Ascending aorta (tissue), 2 donors: Measurements from ENCODE around the gene FBH1. TPM values are rescaled to one million over a fixed set of nuclear protein-coding genes. Genes with fewer than 3 reads are reported as not detected.

Experiments used
- DNase-seq, 2 donors: peaks; one replicate each; pipeline ENCODE4 v3.0.0-alpha.2; 2019; ENCODE audit warnings: low spot score in 2 of 2
- H3K27ac ChIP-seq, 2 donors: fragments of 200-600 bp; sonication (generic); one replicate each; pipeline ENCODE4 v1.5.1; 2016 to 2017; ENCODE audit warnings: mild to moderate bottlenecking in 1 of 2
- H3K27me3 ChIP-seq: fragments of 200-600 bp; sonication (generic); one replicate; pipeline ENCODE4 v1.5.1; 2017
- H3K36me3 ChIP-seq, 2 donors: fragments of 200-600 bp; sonication (generic); one replicate each; pipeline ENCODE4 v1.5.1; 2016
- H3K4me1 ChIP-seq, 2 donors: fragments of 200-600 bp; sonication (generic); one replicate each; pipeline ENCODE4 v1.5.1; 2016 to 2017; ENCODE audit warnings: mild to moderate bottlenecking in 1 of 2
- H3K4me3 ChIP-seq, 2 donors: fragments of 200-600 bp; sonication (generic); one replicate each; pipeline ENCODE4 v1.5.1; 2016 to 2017; ENCODE audit warnings: mild to moderate bottlenecking in 1 of 2
- H3K9me3 ChIP-seq, 2 donors: fragments of 200-600 bp; sonication (generic); one replicate each; pipeline ENCODE4 v1.5.1; 2016
- intact Hi-C: fragments of 100-400 bp; cut with DNase I; formaldehyde crosslinking; loops from one replicate; pipeline ENCODE4 v1.15.1; 2023
- total RNA-seq: library from RNA; depleted of rRNA; stranded (reverse); fragments of >200 nt; gene quantifications from one replicate; pipeline ENCODE4 v1.1.0, GENCODE V29; 2016
- TF ChIP-seq, protein P1 (sequence below), 3 experiments: fragments of 200-600 bp in 2 of 3; fragments of 450-650 bp in 1 of 3; sonication (generic) in 2 of 3; IDR thresholded peaks; one replicate each; pipeline ENCODE4 v1.5.1; 2016 to 2019; ENCODE audit warnings: antibody characterized with exemption in 3 of 3, mild to moderate bottlenecking in 1 of 3, moderate library complexity in 1 of 3

Gene FBH1
- total RNA-seq, 1 donor from 2014 or later: 43.0 TPM

- no peak for DNase-seq
- TF ChIP-seq, protein P1, sequence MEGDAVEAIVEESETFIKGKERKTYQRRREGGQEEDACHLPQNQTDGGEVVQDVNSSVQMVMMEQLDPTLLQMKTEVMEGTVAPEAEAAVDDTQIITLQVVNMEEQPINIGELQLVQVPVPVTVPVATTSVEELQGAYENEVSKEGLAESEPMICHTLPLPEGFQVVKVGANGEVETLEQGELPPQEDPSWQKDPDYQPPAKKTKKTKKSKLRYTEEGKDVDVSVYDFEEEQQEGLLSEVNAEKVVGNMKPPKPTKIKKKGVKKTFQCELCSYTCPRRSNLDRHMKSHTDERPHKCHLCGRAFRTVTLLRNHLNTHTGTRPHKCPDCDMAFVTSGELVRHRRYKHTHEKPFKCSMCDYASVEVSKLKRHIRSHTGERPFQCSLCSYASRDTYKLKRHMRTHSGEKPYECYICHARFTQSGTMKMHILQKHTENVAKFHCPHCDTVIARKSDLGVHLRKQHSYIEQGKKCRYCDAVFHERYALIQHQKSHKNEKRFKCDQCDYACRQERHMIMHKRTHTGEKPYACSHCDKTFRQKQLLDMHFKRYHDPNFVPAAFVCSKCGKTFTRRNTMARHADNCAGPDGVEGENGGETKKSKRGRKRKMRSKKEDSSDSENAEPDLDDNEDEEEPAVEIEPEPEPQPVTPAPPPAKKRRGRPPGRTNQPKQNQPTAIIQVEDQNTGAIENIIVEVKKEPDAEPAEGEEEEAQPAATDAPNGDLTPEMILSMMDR (IDR thresholded peaks at IDR 0.05): no peak
Measured at GRCh38 chr10:5917305-5917704, 27.3 kb downstream of the FBH1 start.

DNA sequence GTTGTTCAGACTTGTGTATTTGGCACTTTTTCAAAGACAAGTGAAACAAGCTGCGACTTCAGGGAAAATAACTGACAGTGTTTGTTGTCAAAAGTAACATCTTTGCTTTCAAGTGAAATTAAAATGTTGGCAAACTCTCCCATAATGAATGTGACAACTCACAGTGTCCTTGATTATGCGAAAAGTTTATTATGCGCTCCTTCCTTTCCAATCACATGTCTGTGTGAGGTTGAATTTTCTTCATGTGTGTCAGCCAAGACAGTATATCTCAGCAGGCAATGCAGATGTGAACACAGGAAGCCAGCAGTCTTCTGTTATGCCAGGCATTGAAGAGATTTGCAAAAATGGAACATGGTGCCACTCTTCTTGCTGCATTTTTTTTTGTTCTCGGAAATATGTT is 28.7 kb downstream of the FBH1 start:
- H3K27ac ChIP-seq: no peak overlapping the region
- intact Hi-C loops: no loop called here
- no peaks in the 10 kb centered on the region for H3K9me3 ChIP-seq
- H3K4me1 ChIP-seq: no peaks in the 10 kb centered on the region
- DNase-seq: no peak
- TF ChIP-seq, protein P1 (IDR thresholded peaks at IDR 0.05): no peak
- H3K4me3 ChIP-seq: no peak overlapping the region
- H3K36me3 ChIP-seq: peaks cover 94 to 98% of the 10 kb centered on the region in 2 donors
- H3K27me3 ChIP-seq: no peaks in the 10 kb centered on the region

More at GRCh38 chr10:5917305-5917704, 27.3 kb downstream of the FBH1 start:
- intact Hi-C loops: no loop called here
- H3K36me3 ChIP-seq: peaks cover 93 to 95% of the 10 kb centered on the region in 2 donors
- H3K27ac ChIP-seq: no peak overlapping the region
- H3K9me3 ChIP-seq: no peaks in the 10 kb centered on the region
- H3K4me3 ChIP-seq: no peak overlapping the region
- no peaks in the 10 kb centered on the region for H3K27me3 ChIP-seq
- H3K4me1 ChIP-seq: no peaks in the 10 kb centered on the region

DNA sequence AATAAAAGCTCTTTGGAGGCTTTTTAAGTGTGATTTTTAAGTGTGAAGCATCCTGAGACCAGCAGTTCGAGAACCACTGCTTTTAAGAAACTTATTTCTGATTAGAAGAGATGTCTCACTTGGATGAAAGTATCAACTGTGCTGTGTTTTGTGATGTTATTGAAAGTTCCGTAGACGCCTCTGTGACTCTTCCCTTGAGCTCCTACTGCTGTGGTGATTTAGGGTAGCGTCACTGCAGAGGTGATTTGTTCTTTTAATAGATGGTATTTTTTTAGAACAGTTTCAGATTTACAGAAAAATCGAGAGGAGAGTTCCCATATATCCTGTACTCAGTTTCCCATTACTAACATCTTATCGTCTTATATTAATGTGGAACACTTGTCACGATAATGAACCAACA is 29.5 kb downstream of the FBH1 start:
- intact Hi-C loops: no loop called here
- H3K27ac ChIP-seq: no peak overlapping the region
- peaks cover 94 to 98% of the 10 kb centered on the region in 2 donors for H3K36me3 ChIP-seq
- H3K4me1 ChIP-seq: no peaks in the 10 kb centered on the region
- DNase-seq: no peak
- H3K9me3 ChIP-seq: no peaks in the 10 kb centered on the region
- no peak overlapping the region for H3K4me3 ChIP-seq
- no peaks in the 10 kb centered on the region for H3K27me3 ChIP-seq
- TF ChIP-seq, protein P1 (IDR thresholded peaks at IDR 0.05): no peak

DNA sequence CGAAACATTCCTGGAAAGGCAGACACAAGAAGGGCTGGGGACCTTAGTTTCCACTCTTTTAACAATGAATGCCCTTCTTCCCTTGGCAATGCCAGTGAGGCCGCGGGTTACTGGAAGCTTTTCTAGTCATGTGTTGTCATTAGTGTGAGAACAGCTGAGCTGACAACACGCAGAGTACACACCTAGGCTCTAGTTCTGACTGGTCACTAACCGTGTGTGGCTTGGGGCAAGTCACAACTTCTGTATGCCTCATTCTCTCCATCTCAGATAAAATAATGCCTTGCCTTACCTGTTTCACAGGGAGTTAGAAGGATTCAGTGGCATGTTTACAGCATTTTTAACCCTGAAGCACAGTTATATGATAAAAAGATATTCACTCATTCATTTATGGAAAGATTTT is 31.7 kb downstream of the FBH1 start:
- DNase-seq: no peak
- TF ChIP-seq, protein P1 (IDR thresholded peaks at IDR 0.05): no peak
- no peaks in the 10 kb centered on the region for H3K9me3 ChIP-seq
- intact Hi-C loops: no loop called here
- H3K4me3 ChIP-seq: no peak overlapping the region
- no peaks in the 10 kb centered on the region for H3K27me3 ChIP-seq
- no peaks in the 10 kb centered on the region for H3K4me1 ChIP-seq
- H3K36me3 ChIP-seq: peaks cover 86 to 93% of the 10 kb centered on the region in 2 donors
- no peak overlapping the region for H3K27ac ChIP-seq

GRCh38 chr10:5924889-5925288 is 34.8 kb downstream of the FBH1 start:
- intact Hi-C loops: no loop called here
- TF ChIP-seq, protein P1 (IDR thresholded peaks at IDR 0.05): no peak
- no peak overlapping the region for H3K4me3 ChIP-seq
- DNase-seq: no peak
- H3K27me3 ChIP-seq: no peaks in the 10 kb centered on the region
- H3K4me1 ChIP-seq: peaks cover 0 to 10% of the 10 kb centered on the region in 2 donors
- no peak overlapping the region for H3K27ac ChIP-seq
- no peaks in the 10 kb centered on the region for H3K9me3 ChIP-seq
- peaks cover 76 to 88% of the 10 kb centered on the region in 2 donors for H3K36me3 ChIP-seq

DNA sequence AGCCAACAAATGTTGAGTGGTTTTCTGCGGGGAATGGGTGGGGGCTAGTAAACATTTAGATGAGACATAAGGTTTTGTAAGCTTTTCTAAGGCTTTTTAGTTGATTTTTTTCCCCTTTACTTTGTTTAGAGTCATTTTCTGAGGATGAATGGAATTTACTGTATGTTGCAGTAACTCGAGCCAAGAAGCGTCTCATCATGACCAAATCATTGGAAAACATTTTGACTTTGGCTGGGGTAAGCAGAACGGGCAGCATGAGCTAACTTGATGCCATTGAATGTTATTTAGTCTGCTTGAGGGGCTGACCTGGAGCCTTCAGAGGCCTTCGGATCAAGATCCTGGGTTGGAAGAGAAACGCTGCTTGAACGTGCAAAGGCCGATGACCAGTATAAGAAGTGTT is 37.3 kb downstream of the FBH1 start:
- intact Hi-C loops: loop anchor here (2.0 kb wide), 2 partner anchors 39 to 51 kb away; partner anchors contain the start of gene ANKRD16
- H3K4me1 ChIP-seq: peaks cover 0 to 10% of the 10 kb centered on the region in 2 donors
- peak overlapping the region; percentile 70 to 85 for H3K27ac ChIP-seq
- no peak overlapping the region for H3K4me3 ChIP-seq
- peaks cover 64 to 87% of the 10 kb centered on the region in 2 donors for H3K36me3 ChIP-seq
- H3K27me3 ChIP-seq: no peaks in the 10 kb centered on the region
- DNase-seq: no peak
- H3K9me3 ChIP-seq: no peaks in the 10 kb centered on the region
- TF ChIP-seq, protein P1 (IDR thresholded peaks at IDR 0.05): no peak
